Effector memory CD4-positive, alpha-beta T cell (primary cell): Measurements from ENCODE around the gene SAMM50.
A peak's percentile ranks its signal among the peaks of the same experiment; 100 is the strongest.

Source experiments
- DNase-seq, 3 donors: peaks; one replicate each; pipeline ENCODE4 v3.0.0-alpha.2; 2020
- H3K27ac ChIP-seq: 2 replicates; pipeline ENCODE4 v1.7.0; 2013; ENCODE audit warnings: mild to moderate bottlenecking, low read length, moderate library complexity; ENCODE audit not compliant: insufficient read depth, poor library complexity, severe bottlenecking
- H3K27me3 ChIP-seq: replicated peaks from 2 replicates; pipeline ENCODE4 v1.7.0; 2013; ENCODE audit warnings: mild to moderate bottlenecking, low read length; ENCODE audit not compliant: insufficient read depth, control insufficient read depth, poor library complexity, severe bottlenecking
- H3K36me3 ChIP-seq: 2 replicates; pipeline ENCODE4 v1.7.0; 2013; ENCODE audit warnings: mild to moderate bottlenecking, low read length, moderate library complexity; ENCODE audit not compliant: control insufficient read depth, insufficient read depth
- H3K4me1 ChIP-seq: 2 replicates; pipeline ENCODE4 v1.7.0; 2013; ENCODE audit warnings: low read length, mild to moderate bottlenecking; ENCODE audit not compliant: control insufficient read depth, insufficient read depth, poor library complexity, severe bottlenecking
- H3K4me3 ChIP-seq: 2 replicates; pipeline ENCODE4 v1.7.0; 2013; ENCODE audit warnings: low read length, low read depth, mild to moderate bottlenecking; ENCODE audit not compliant: insufficient read depth, poor library complexity, severe bottlenecking
- H3K9me3 ChIP-seq: 2 replicates; pipeline ENCODE4 v1.7.0; 2013; ENCODE audit warnings: mild to moderate bottlenecking, low read length, moderate library complexity; ENCODE audit not compliant: control insufficient read depth

The SAMM50 gene

DNA sequence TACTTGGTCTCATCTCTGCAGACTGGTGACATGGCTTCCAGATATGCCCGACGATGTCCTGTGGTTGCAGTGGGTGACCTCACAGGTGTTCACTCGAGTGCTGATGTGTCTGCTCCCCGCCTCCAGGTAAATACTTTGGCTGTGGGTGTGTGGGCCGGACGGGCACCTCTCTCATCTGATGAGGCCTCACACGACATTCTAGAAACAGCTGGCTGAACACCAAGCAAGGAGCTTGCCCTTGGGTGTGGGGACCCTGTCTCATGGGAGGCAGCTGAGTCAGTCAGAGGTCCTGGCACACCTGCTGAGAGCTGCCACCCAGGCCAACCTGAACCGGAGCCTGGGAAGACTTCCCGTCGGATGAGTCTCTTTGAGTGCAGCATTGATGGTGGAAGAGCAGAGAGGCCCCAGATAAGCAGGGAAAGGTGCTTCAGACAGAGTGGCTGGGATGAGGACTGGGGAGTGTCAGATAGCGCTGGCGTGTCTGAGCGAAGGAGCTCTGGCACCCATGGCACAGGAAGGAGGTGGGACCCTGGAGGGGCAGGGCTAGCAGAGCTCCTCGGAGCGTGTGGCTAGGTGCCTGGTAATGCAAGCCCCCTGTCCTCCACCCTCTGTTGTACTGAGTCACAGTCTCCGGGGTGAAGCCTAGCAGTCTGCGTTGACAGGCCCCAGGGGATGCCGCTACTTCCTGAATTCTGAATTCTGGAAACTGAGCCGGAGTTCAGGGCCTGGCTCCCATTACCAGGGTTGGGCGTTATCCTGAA, 10.4 kb upstream of the SAMM50 start:
- Histone ChIP-seq H3K36me3 (no peaks in the 10 kb centered on the region), H3K27me3 (no peaks in the 10 kb centered on the region), H3K4me3 (no peak overlapping the region), H3K9me3 (no peaks in the 10 kb centered on the region), H3K4me1 (no peaks in the 10 kb centered on the region), H3K27ac (no peak overlapping the region)
- no peak for DNase-seq

DNA sequence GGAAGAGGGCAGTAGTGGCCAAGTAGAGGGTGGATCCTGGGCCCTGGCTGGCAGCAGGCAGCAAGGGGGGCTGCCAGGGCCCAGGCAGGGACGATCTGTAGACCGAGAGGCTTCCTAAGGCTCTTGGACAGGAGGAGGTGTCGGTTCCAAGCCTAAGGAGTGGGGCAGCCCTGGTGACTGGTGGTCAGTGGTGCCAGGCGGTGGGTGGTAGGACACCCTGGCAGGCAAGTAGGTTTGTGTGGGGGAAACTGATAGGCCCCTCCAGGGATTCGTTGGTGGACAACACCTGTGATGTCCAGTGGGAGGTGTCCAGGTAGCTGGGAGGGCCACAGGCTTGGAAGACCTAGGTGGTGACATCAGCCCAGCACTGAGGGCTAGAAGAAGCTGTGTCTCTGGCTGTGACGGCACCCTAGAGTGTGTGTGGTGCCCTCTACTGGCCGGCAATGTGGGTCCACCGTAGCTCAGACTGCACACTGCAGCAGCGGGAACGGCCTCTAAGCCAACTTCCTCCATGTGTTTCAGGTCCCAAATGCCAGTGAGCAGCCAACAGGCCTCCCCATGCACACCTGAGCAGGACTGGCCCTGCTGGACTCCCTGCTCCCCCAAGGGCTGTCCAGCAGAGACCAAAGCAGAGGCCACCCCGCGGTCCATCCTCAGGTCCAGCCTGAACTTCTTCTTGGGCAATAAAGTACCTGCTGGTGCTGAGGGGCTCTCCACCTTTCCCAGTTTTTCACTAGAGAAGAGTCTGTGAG, 9.4 kb upstream of the SAMM50 start:
- Histone ChIP-seq H3K36me3 (no peaks in the 10 kb centered on the region), H3K27me3 (no peaks in the 10 kb centered on the region), H3K27ac (no peak overlapping the region), H3K4me3 (no peak overlapping the region), H3K9me3 (no peaks in the 10 kb centered on the region), H3K4me1 (no peaks in the 10 kb centered on the region)
- peak in 2 of 3 donors; percentile 18 to 28 for DNase-seq

DNA sequence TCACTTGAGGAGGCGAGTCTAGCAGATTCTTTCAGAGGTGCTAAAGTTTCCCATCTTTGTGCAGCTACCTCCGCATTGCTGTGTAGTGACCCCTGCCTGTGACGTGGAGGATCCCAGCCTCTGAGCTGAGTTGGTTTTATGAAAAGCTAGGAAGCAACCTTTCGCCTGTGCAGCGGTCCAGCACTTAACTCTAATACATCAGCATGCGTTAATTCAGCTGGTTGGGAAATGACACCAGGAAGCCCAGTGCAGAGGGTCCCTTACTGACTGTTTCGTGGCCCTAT, 8.9 kb upstream of the SAMM50 start:
- no peak for DNase-seq
- H3K4me1 ChIP-seq, result no peaks in the 10 kb centered on the region
- H3K9me3 ChIP-seq, result no peaks in the 10 kb centered on the region
- no peak overlapping the region for H3K4me3 ChIP-seq
- H3K36me3 ChIP-seq, result no peaks in the 10 kb centered on the region
- no peaks in the 10 kb centered on the region for H3K27me3 ChIP-seq
- no peak overlapping the region for H3K27ac ChIP-seq

DNA sequence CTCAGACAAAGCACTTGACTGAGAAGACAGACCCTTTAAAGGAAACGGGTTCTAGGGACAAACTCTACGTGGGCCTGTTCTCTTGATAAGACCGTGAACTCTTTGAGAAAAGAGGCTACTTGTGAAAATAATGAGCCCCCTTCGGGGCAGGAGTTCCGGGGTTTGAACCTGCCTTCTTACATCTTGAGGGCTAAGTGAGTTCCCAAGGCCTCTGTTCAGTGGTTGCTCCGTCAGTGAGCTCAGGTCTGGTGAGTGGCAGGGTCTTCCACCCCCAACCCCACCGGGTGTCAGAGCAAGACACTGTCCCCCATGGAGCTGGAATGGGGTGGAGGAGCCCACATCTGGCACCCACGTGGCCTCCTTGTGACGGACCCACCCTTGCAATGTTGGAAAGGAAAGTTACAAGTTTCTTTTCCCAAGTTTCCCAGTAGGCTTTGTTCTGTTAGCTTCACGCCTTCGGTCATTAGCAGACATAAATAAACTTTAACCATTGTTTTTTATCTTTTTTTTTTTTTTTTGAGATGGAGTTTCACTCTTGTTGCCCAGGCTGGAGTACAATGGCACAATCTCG, 6.3 kb upstream of the SAMM50 start:
- H3K36me3 ChIP-seq, result no peaks in the 10 kb centered on the region
- H3K9me3 ChIP-seq, result no peaks in the 10 kb centered on the region

DNA sequence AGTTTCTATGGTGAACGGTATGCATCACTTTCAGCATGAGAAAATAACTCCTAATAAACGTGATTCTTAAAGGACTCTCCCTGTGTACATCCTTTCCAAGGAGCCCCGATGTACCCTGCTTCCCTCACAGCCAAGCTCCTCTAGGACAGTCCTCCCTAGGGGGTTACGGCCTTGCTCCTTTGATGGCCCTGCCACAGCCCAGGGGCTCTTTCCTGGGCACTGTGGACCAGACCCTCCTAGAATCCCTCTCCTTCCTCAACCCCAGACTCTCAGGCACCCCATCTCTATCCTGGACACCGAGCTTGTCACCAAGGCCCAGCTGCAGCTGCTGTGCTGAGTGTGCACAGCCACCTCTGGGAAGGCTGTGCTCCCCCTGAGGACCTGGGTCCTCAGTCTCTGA, 3.9 kb upstream of the SAMM50 start:
- Histone ChIP-seq H3K9me3 (no peaks in the 10 kb centered on the region), H3K27me3 (no peaks in the 10 kb centered on the region), H3K36me3 (no peaks in the 10 kb centered on the region), H3K27ac (no peak overlapping the region), H3K4me3 (no peak overlapping the region), H3K4me1 (peaks cover 16% of the 10 kb centered on the region)
- no peak for DNase-seq

More for the DNA sequence above, 6.3 kb upstream of the SAMM50 start:
- H3K4me1 ChIP-seq, result no peaks in the 10 kb centered on the region
- H3K4me3 ChIP-seq, result no peak overlapping the region
- no peaks in the 10 kb centered on the region for H3K27me3 ChIP-seq
- no peak overlapping the region for H3K27ac ChIP-seq
- DNase-seq, result no peak

DNA sequence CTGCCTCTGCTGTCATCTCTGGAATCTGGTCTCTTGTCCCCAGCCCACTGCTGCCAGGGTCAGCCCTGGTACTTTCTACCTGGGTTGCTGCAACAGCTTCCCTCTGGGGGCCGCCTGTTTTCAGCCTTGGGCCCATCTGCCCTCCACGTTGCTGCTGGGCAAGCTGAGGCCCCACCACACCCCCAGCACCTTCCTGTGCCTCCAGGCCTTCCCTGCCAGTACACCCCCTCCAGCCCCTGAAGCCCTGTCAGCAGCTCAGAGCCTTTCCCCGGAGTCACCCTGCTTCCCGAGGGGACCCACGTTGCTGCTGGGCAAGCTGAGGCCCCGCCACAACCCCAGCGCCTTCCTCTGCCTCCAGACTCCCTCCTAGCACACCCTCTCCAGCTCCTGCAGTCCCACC, 3.3 kb upstream of the SAMM50 start:
- peaks cover 18% of the 10 kb centered on the region for H3K4me1 ChIP-seq
- H3K36me3 ChIP-seq, result no peaks in the 10 kb centered on the region
- no peak overlapping the region for H3K27ac ChIP-seq
- H3K4me3 ChIP-seq, result no peak overlapping the region
- H3K9me3 ChIP-seq, result no peaks in the 10 kb centered on the region
- H3K27me3 ChIP-seq, result no peaks in the 10 kb centered on the region
- no peak for DNase-seq

DNA sequence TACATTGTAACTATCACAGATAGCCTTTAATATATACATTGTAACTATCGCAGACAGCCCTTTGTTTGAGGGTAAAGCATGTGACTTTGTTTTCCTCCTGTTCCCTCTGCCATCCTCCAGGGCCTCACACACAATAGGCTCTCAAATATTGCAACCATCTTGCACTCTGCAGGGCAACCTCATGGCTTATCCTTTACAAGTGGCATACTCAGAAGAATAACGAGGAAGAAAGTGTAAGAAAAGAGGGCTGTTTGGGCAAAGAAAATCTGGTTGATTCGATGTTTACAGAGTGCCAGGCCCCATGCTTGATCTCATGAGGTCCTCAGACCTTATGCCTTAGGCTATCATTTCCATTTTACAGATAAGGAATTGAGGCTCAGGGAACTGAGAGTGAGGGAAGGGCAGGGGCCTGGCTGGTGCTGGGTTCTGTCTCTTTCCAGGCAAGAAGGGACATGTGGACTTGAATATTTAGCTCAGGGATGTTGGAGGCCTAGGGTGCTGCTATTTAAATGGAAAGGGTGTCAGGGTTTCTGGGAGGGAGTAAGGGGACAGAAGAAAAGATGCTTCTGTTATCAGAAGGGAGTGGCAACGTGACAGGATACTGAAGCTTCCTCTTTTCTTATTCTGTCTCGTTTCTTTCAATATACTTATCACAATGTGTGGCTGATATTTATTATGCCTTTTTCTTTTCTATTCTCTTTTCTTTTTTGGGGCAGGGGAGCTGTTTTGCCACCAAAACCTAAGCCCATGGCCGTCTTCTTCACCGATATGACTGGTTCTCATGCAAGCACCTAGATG, 1.1 kb upstream of the SAMM50 start:
- Histone ChIP-seq H3K4me1 (peaks cover 18% of the 10 kb centered on the region), H3K36me3 (no peaks in the 10 kb centered on the region), H3K9me3 (no peaks in the 10 kb centered on the region), H3K27ac (no peak overlapping the region), H3K27me3 (no peaks in the 10 kb centered on the region), H3K4me3 (peak overlapping the region; percentile 91)
- no peak for DNase-seq

DNA sequence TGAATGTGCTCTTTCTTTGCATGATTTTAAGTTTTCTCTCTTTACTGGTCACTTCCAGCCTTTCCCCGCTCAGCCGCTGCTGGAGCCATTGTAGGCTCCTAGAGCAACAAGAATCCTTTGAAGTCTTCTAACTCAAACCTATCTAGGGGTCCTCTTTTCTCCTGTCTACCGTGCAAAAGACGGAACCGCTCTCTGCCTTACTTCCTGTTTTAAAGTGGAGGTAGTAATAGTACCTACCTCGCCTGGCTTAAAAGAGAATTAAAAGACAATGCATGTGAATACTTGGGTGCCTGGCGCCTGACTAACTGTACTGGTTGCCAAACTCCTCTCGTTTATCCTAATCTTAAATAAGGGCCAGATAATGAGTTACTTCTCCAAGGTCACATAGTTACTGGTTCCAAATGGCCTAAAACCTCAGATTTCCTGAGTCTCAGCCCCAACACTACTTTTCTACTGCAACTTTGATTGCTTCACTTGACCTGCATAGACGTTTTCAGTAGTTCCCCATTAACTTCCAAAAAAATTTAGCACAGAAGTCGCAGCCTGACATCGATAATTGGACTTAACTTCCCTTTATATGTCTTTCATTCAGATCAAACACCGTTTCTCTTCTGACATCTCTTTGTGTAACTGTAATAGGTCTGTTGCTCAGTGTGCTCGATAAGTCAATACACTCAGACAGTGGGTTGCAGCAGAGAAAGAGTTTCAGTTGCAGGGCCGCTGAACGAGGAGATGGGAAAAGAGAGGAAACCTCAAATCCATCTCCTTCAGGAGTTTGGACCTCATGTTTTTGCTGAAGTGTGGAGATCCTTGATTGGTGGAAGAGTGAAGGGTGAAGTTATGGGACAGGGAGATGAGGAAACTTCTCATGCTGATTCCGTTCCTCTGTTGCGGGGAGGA, 891 bp downstream of the SAMM50 start:
- peaks cover 18% of the 10 kb centered on the region for H3K4me1 ChIP-seq
- H3K9me3 ChIP-seq, result no peaks in the 10 kb centered on the region
- no peak for DNase-seq
- H3K36me3 ChIP-seq, result no peaks in the 10 kb centered on the region
- peak overlapping the region; percentile 91 for H3K4me3 ChIP-seq
- peak overlapping the region; percentile 77 for H3K27ac ChIP-seq
- no peaks in the 10 kb centered on the region for H3K27me3 ChIP-seq

DNA sequence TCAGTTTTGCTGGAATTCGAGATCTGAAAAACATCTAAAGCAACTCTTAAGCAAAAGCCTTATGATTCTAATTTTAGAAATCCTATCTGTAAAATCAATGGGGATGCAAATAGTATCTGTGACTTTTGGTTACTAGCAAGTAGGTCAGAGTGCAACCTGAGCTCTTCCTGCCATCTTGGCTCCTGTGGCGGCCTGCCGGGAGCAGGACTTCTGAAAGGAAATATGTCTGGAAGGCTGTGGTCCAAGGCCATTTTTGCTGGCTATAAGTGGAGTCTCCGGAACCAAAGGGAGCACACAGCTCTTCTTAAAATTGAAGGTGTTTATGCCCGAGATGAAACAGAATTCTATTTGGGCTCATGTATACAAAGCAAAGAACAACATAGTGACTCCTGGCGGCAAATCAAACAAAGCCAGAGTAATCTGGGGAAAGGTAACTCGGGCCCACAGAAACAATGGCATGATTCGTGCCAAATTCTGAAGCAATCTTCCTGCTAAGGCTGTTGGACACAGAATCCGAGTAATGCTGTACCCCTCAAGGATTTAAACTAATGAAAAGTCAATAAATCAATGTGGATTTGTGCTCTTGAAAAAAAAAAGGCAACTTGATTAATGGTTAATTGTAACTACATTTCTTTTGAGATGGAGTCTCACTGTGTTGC, 1.7 kb downstream of the SAMM50 start:
- Histone ChIP-seq H3K27me3 (no peaks in the 10 kb centered on the region), H3K9me3 (no peaks in the 10 kb centered on the region), H3K36me3 (no peaks in the 10 kb centered on the region), H3K4me3 (no peak overlapping the region), H3K27ac (no peak overlapping the region), H3K4me1 (peaks cover 18% of the 10 kb centered on the region)
- DNase-seq, result no peak
